GM12874 (cell line): ENCODE results near the gene EPHA10.
A peak's percentile ranks its signal among the peaks of the same experiment; 100 is the strongest.

Source experiments
- CTCF ChIP-seq: IDR thresholded peaks from 2 replicates; pipeline ENCODE4 v1.5.1; 2011; ENCODE audit warnings: low read depth, mild to moderate bottlenecking, control low read depth, low read length, moderate library complexity; ENCODE audit not compliant: insufficient read depth

Gene EPHA10

GRCh38 chr1:37697737-37698136, 67.2 kb downstream of the EPHA10 start:
- TF ChIP-seq CTCF: no peak

- TF ChIP-seq CTCF: no peak
Observed at GRCh38 chr1:37697090-37697489, 67.8 kb downstream of the EPHA10 start.

DNA sequence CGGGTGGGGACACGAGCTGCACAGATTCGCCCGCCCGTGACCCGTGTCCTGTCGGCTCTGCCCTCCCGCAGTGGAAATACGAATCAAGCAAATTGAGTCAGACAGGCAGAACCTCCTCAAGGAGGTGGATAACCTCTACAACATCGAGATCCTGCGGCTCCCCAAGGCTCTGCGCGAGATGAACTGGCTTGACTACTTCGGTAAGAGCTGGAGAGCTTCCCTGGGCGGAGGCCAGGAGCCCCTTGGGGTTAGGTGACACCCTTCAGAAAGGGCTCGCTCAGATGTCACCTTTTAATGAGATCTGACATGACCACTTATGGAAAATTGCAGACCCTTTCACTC, 72.1 kb downstream of the EPHA10 start:
- TF ChIP-seq CTCF: no peak

DNA sequence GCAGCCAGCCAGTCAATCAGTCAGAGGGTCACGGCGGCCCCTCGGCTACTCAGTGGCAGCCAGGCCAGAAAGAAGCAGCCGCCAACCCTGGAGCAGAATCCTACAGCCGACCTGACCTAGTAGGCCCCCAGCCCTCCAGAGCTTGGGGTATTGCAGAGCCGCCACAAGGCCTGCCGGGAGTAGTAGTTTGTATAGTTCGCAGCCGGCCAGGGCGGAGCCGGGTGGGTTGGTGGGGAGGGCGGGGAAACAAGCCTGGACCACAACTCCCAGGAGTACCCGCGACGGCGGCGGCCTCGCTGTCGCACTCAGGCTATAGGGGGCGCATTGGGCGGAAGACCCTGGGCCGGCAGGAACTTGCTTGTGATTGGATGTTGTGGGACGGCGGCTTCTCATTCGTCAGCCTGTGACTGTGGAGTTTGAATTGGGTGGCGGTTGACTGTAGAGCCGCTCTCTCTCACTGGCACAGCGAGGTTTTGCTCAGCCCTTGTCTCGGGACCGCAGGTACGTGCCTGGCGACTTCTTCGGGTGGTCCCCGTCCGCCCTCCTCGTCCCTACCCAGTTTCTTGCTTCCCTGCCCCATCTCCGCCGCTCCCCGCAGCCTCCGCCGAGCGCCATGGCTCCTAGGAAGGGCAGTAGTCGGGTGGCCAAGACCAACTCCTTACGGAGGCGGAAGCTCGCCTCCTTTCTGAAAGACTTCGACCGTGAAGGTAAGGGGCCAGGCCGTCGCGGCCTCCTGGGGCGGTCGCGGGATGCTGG, 72.7 kb downstream of the EPHA10 start, which contains the start of gene CDCA8:
TSS of gene CDCA8 (plus strand) at position 439 of the 756 bp plus-strand sequence. CDS start at position 614, 175 bp downstream.
- peak; percentile 75 for TF ChIP-seq CTCF

DNA sequence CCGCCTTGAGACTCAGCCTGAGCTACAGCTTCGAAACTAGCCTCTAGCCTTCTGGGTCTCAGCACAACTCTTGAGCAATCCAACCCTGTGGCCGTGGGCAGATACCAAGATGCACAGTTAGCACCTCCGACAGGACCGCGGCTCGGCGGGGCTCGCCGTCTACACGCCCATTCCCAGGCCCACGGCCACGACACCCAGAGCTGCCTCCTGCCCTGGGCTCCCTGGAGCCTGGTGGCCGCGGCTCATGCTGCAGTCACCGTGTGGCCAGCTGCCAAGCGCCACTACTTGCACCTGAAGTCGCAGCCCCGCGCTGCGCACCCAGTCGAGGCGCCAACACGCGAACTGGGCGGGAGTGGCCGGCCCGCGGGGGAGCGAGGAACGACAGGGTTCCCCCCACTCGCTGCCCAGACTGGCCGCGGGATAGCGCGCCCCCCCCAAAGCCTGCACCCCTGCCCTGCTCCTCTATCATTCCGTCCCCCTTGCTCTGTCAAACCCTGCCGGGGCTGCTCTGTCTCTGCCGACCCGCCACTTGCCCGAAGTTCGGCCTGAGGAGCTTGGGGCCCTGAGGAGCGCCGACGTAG, 73.3 kb downstream of the EPHA10 start:
- TF ChIP-seq CTCF: no peak

- no peak for TF ChIP-seq CTCF
Observed at GRCh38 chr1:37688926-37689325, 76.0 kb downstream of the EPHA10 start.

DNA sequence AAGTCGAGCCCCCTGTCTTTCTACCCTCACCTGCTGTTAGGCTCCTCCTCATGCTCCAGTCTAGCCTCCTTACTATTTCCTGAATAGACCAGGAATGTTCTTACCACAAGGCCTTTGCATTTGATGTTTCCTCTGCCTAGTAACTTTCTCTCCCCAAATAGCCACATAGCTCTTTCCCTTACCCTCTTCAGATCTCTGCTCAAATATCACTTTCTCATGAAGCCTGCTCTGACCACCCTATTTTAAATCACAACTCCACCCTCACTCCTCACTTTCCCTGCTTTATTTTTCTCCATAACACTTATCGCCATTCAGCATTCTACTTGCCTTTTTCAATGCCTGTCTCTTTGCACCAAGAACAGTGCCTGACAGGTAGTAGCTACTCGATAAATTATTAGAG, 79.2 kb downstream of the EPHA10 start:
- no peak for TF ChIP-seq CTCF
